Transverse colon (tissue), 4 donors: Measurements from ENCODE around the gene A4GALT. TPM values are rescaled to one million over a fixed set of nuclear protein-coding genes. Genes with fewer than 3 reads are reported as not detected.

Experiments used
- DNase-seq: peaks from one replicate; pipeline ENCODE4 v3.0.0-alpha.2; 2019
- H3K27ac ChIP-seq, 4 donors: fragments of 200-600 bp; sonication (generic); 2 replicates each; pipeline ENCODE4 v1.5.1; 2016 to 2018; ENCODE audit warnings: inconsistent platforms in 4 of 4
- H3K27me3 ChIP-seq: fragments of 200-600 bp; sonication (generic); 2 replicates; pipeline ENCODE4 v1.5.1; 2017; ENCODE audit warnings: inconsistent platforms
- H3K36me3 ChIP-seq, 4 donors: fragments of 200-600 bp; sonication (generic); 2 replicates each; pipeline ENCODE4 v1.5.1; 2017 to 2019; ENCODE audit warnings: inconsistent platforms in 4 of 4
- H3K4me1 ChIP-seq, 4 donors: fragments of 200-600 bp; sonication (generic); 2 replicates each; pipeline ENCODE4 v1.5.1; 2017 to 2020; ENCODE audit warnings: inconsistent platforms in 4 of 4
- H3K4me3 ChIP-seq, 4 donors: fragments of 200-600 bp; sonication (generic); 1 replicate in 1 of 4; 2 replicates in 3 of 4; pipeline versions ENCODE4 v1.5.1 to v1.6.1; 2017 to 2019; ENCODE audit warnings: inconsistent platforms in 4 of 4
- H3K9me3 ChIP-seq, 2 donors: fragments of 200-600 bp; sonication (generic); 2 replicates each; pipeline ENCODE4 v1.5.1; 2017 to 2019; ENCODE audit warnings: inconsistent platforms in 2 of 2
- EP300 ChIP-seq: sonication (generic); formaldehyde crosslinking; IDR thresholded peaks from one replicate; pipeline ENCODE4 v1.6.1; 2017; ENCODE audit warnings: antibody characterized with exemption, low read depth
- POLR2A ChIP-seq: fragments of 450-650 bp; IDR thresholded peaks from one replicate; pipeline ENCODE4 v1.6.1; 2016; ENCODE audit warnings: antibody characterized with exemption, mild to moderate bottlenecking, moderate library complexity
- POLR2AphosphoS5 ChIP-seq, 3 donors: sonication (generic); formaldehyde crosslinking; IDR thresholded peaks; one replicate each; pipeline ENCODE4 v1.6.1; 2016; ENCODE audit warnings: antibody characterized with exemption in 3 of 3
- WGBS, 2 donors: methylation state at CpG; one replicate each; pipeline ENCODE4 v1.1.5; 2018; ENCODE audit warnings: low coverage in 1 of 2; 5-methylcytosine and 5-hydroxymethylcytosine counted together
- in situ Hi-C, 4 donors: fragments of 200-750 bp; cut with MboI; loops; one replicate each; pipeline versions ENCODE4 v1.15.0 to v1.15.1; 2017; ENCODE audit warnings: low sequenced_read_pairs in 3 of 4, low pct_ligation_motif_present in 1 of 4, low pct_unique_long_range_greater_than_20kb in 1 of 4
- intact Hi-C: fragments of 100-400 bp; cut with DNase I; formaldehyde crosslinking; loops from one replicate; pipeline ENCODE4 v1.15.1; 2023; ENCODE audit warnings: low total_unique reads
- small RNA-seq, 4 donors: library from RNA; depleted of rRNA; stranded (forward); fragments of <200 nt; gene quantifications; one replicate each; pipeline ENCODE3, GENCODE V24; 2016
- total RNA-seq, 4 donors: library from RNA; depleted of rRNA; stranded (reverse); fragments of >200 nt; gene quantifications; one replicate each; pipeline ENCODE4 v1.1.0, GENCODE V29; 2016
- TF ChIP-seq, protein P1 (sequence below), 5 experiments: fragments of 200-600 bp in 3 of 5; fragments of 450-650 bp in 2 of 5; sonication (generic) in 3 of 5; IDR thresholded peaks; 1 replicate in 2 of 5; 2 replicates in 3 of 5; pipeline ENCODE4 v1.5.1; 2016 to 2017; ENCODE audit warnings: antibody characterized with exemption in 5 of 5, inconsistent platforms in 3 of 5, mild to moderate bottlenecking in 2 of 5, moderate library complexity in 1 of 5

A4GALT gene
- total RNA-seq, 4 donors from 2014 or later, result 6.3 to 31.4 (median 12.7) TPM

DNA sequence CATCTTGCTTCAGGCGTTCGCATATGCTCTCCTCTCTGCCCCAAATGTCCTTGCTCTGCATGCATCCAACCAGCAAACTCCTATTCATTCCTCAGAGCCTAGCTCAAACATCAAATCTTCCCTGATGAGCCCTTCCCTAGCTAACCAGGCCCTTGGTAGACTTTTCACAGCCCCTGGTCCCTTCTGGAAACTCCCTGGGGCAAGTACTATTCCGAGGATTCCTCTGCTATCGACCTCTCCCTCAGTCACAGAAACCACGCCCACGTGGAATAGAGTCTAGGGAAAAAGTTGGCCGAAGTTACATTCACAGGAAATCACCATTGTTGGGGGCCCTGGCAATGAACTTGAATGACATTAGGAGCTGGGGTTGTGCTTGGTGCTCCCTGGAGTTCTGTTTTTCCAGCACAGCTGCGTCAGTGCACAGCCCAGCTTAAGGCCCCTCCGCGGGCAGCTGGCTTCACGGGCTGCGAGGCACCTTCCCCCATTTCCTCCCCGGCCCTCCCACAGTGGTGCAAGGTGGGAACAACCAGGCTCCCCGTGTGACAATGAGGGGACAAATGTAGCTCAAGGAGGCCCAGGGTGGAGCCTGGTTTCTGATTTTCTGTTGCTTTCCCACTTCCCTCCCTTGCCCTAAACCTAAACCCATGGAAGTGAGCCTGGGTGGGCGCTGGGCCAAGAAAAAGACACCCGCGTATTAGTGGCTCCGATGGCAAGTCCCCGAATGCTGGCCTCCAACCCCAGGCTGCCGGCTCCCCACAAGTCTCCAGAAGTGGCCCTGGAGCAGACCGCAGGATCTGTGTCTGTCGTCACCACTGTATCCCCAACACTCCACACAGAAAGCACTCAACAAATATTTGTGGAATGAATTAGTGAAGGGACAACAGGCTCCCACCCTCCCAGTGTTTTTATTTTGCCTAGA, 76.0 kb downstream of the A4GALT start:
- H3K4me3 ChIP-seq, result peak overlapping the region in 1 of 4 donors; percentile 72
- peak; percentile 51 for DNase-seq
- H3K4me1 ChIP-seq, result peaks cover 53 to 74% (median 69%) of the 10 kb centered on the region in 4 donors
- intact Hi-C loops (no loop called here), in situ Hi-C loops (no loop called here)
- 33 to 64% methylated on average over 3 to 22 of the region's 22 CpGs for WGBS, 2 donors
- H3K27ac ChIP-seq, result peak overlapping the region; percentile 90 to 98 (median 95)
- TF ChIP-seq EP300 (no peak), POLR2AphosphoS5 (IDR thresholded peaks at IDR 0.05) (no peak), POLR2A (no peak)
- TF ChIP-seq, protein P1, sequence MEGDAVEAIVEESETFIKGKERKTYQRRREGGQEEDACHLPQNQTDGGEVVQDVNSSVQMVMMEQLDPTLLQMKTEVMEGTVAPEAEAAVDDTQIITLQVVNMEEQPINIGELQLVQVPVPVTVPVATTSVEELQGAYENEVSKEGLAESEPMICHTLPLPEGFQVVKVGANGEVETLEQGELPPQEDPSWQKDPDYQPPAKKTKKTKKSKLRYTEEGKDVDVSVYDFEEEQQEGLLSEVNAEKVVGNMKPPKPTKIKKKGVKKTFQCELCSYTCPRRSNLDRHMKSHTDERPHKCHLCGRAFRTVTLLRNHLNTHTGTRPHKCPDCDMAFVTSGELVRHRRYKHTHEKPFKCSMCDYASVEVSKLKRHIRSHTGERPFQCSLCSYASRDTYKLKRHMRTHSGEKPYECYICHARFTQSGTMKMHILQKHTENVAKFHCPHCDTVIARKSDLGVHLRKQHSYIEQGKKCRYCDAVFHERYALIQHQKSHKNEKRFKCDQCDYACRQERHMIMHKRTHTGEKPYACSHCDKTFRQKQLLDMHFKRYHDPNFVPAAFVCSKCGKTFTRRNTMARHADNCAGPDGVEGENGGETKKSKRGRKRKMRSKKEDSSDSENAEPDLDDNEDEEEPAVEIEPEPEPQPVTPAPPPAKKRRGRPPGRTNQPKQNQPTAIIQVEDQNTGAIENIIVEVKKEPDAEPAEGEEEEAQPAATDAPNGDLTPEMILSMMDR (IDR thresholded peaks at IDR 0.05), result no peak
- H3K36me3 ChIP-seq, result no peaks in the 10 kb centered on the region
- H3K9me3 ChIP-seq, result no peaks in the 10 kb centered on the region
- H3K27me3 ChIP-seq, result no peaks in the 10 kb centered on the region

DNA sequence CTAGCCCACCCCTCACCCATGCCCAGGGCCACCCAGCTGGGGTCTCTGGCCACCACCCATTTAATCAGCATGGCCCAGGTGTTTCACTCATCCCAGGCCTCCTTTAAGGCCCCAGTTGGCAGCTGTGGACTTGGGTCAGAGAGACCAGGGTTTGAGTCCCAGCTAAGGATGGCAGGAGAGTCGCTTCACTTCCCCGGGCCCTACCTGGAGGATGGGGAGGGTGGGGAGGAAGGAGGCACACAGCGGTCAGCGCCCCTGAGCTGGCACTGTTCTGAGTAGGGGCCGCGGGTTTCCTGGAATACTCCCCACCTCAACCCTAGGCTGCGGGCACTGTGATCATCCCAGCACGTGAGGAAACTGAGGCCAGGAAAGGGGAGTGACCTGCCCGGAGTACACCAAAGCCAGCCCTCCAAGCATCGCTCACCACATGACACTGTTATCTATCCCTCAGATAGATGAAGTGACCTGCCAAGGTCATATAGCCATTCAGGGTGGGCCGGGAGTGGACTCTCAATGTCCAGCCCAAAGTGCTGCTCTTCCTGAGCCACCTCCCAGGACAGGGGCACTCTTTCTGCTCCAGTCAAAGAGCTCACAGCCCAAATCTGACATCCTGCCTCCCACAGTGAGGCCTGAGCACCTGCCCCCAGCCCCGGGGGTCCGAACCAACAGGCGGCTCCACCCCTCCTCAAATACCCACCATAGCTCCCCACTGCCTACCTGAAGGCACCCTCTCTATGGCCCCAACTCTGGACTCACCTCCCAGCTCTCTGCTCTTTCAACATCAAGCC, 76.8 kb downstream of the A4GALT start:
- no peak for TF ChIP-seq POLR2AphosphoS5 (IDR thresholded peaks at IDR 0.05)
- in situ Hi-C loops, result no loop called here
- Histone ChIP-seq H3K4me3 (no peak overlapping the region), H3K27me3 (no peaks in the 10 kb centered on the region), H3K36me3 (no peaks in the 10 kb centered on the region), H3K4me1 (peaks cover 53 to 71% (median 66%) of the 10 kb centered on the region in 4 donors), H3K27ac (peak overlapping the region; percentile 90 to 98 (median 95)), H3K9me3 (no peaks in the 10 kb centered on the region)
- intact Hi-C loops, result no loop called here
- whole genome bisulfite sequencing, 2 donors, result 86% methylated on average over 10 of the region's 14 CpGs; no CpG with 5 or more reads in 1 of the 2 donors
- DNase-seq, result no peak

DNA sequence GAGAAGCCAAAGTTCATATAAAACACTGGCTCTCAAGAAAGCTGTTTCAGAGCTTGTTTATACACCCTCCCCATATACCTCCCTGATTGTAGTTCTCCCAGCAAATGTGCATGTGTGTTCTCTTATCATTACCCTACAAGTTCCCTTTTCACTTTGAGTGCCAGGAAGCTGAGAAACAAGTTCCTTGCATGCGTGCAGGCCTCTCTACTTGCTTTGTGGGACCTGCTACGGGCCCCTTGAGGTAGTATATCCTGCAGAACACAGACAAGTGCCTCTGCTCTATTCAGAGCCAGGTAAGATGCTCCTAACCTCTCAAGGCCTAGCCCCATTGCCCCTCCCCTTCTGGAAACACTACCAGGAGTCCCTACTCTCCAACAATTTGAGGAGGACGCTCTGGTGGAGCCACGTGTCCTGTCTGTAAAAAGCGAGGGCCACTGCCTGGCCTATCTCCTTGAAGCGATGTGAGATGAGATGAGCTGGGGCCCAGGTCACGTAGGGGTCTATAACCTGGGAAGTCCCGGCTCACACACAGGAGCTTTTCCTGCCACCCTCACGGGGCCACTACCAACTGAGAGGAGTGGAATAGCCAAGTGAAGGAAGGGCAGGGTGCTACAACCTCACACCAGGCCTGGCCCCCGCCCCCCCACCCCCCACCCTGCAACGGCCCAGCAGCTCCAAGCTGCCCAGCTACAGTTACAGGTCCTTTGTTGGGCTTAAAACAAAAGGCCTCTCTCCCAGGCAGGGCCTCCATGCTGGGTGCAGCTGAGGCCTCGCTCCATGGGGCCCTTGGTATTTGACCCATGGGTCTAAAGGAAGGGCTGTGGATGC, 77.7 kb downstream of the A4GALT start:
- H3K27me3 ChIP-seq, result no peaks in the 10 kb centered on the region
- H3K4me1 ChIP-seq, result peaks cover 50 to 67% (median 61%) of the 10 kb centered on the region in 4 donors
- in situ Hi-C loops, result no loop called here
- no peak overlapping the region for H3K4me3 ChIP-seq
- no peak for TF ChIP-seq POLR2AphosphoS5 (IDR thresholded peaks at IDR 0.05)
- no peak for TF ChIP-seq EP300
- TF ChIP-seq, protein P1 (IDR thresholded peaks at IDR 0.05), result no peak
- TF ChIP-seq POLR2A, result no peak
- no peaks in the 10 kb centered on the region for H3K9me3 ChIP-seq
- no peak for DNase-seq
- H3K27ac ChIP-seq, result peak overlapping the region; percentile 20 to 98 (median 91)
- H3K36me3 ChIP-seq, result no peaks in the 10 kb centered on the region
- intact Hi-C loops, result no loop called here
- WGBS, 2 donors, result 76 to 80% methylated on average over 1 to 12 of the region's 12 CpGs

Small RNAs within 50 kb of the gene (small RNA-seq; reads per million reads assigned to genes)
- gene RF00019, result 0 reads per million in 4 donors

Other genes starting within 250 kb of the A4GALT start
- 10 to 100 TPM; 13.1 to 27.0 (median 17.2) TPM for gene RRP7A, start 201.1 kb downstream of the A4GALT start, total RNA-seq
- gene SERHL2, start 166.9 kb downstream of the A4GALT start, total RNA-seq, result 1 to 10 TPM in 1 of 4 donors, under 1 TPM in 1, not detected in 2; 0.95 to 2.0 TPM
- gene POLDIP3, start 106.0 kb downstream of the A4GALT start, total RNA-seq, result 10 to 100 TPM; 36.5 to 69.5 (median 45.2) TPM
- gene ATP5MGL, start 80.3 kb downstream of the A4GALT start, total RNA-seq, result under 1 TPM in 1 of 4 donors, not detected in 3; 0.55 TPM
- 100 to 1,000 TPM; 138 to 294 (median 167) TPM for gene CYB5R3, start 71.5 kb downstream of the A4GALT start, total RNA-seq
- gene ARFGAP3, start 136.4 kb upstream of the A4GALT start, total RNA-seq, result 10 to 100 TPM; 24.3 to 43.5 (median 33.3) TPM